Stimulated activated CD8-positive, alpha-beta memory T cell treated with anti-CD3 and anti-CD28 coated beads, Interleukin-12 subunit alpha, Interleukin-12 subunit beta, amount 100 ng/mL, for 1 hour (primary cell): ENCODE measurements around the gene HSBP1L1.
"Not testable (repeated sequence)": the region's sequence is repeated elsewhere in the genome, so short reads cannot be mapped to it uniquely, and the experiment has no call there.

Experiments
- DNase-seq: peaks from one replicate; pipeline ENCODE4 v3.0.0-alpha.2; 2020; ENCODE audit warnings: low read depth

The HSBP1L1 gene

DNA sequence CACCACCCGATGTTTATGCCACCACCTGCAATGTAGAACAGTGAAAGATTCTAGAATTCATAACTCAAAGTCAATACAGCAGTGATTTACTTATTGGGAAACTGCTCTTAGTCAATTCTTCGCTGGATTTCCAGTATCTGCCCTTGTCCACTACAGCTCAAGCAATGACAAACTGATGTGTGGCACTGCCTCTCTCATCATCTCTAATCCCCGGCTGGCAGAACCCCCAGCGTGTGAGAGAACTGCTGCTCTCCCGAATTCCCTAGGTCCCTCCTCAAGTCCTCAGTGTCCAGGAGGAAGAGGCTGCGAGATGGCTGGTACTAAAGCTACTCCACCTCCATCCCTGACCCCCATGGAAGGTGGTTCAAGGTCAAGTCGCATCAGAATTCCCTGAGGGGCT is 22.3 kb downstream of the HSBP1L1 start:
- DNase-seq, result no peak

GRCh38 chr18:79987566-79987965 is 23.1 kb downstream of the HSBP1L1 start:
- no peak for DNase-seq

- peak; percentile 35 for DNase-seq
Observed at GRCh38 chr18:79988071-79988450, 23.6 kb downstream of the HSBP1L1 start.

GRCh38 chr18:79988451-79989194 is 24.2 kb downstream of the HSBP1L1 start, which contains the start of gene TXNL4A:
Gene TXNL4A, minus strand, starts transcription at chr18:79988563. Its CDS starts 171 bp downstream, at chr18:79988392.
- DNase-seq, result peak; percentile 68

DNA sequence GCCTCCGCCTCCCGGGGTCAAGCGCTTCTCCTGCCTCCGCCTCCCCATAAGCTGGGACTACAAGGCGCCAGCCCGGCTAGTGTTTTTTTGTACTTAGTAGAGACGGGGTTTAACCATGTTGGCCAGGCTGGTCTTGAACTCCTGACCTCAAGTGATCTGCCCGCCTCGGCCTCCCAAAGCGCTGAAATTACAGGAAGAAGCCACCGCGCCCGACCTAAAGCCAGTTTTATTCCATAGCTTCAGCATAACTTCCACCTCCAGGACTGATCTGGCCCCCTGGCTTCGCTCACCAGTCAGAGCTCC is 24.7 kb downstream of the HSBP1L1 start:
- DNase-seq, result no peak

DNA sequence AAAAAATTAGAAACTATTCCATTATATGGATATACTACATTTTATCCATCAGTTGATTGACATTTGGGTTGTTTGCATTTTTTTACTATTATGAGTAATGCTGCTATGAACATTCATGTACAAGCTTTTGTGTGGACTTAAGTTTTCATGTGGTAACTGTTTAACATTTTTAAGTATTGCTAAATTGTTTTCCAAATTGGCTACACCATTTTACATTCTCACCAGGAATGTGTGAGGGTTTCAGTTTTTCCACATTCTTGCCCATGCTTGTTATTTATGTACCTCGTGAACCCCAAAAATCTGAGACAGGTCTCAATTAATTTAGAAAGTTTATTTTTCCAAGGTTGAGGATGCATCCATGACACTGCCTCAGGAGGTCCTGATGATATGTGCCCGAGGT is 27.1 kb downstream of the HSBP1L1 start:
- no peak for DNase-seq

- DNase-seq, result not testable (repeated sequence)
Observed at GRCh38 chr18:79999701-80000100, 35.3 kb downstream of the HSBP1L1 start.

DNA sequence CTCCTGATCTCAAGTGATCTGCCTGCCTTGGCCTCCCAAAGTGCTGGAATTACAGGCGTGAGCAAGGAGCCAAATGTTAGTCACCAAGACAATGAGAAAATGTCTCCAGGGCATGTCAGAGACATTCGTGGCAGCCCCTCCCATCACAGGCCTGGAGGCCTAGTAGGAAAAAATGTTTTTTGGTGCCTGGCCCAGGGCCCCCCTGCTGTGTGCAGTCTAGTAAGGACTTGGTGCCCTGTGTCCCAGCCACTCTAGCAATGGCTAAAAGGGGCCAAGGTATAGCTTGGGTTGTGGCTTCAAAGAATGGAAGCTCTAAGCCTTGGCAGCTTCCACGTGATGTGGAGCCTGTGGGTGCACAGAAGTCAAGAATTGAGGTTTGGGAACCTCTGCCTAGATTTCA is 36.4 kb downstream of the HSBP1L1 start:
- no peak for DNase-seq

GRCh38 chr18:80002468-80002867 is 38.0 kb downstream of the HSBP1L1 start:
- DNase-seq, result no peak

DNA sequence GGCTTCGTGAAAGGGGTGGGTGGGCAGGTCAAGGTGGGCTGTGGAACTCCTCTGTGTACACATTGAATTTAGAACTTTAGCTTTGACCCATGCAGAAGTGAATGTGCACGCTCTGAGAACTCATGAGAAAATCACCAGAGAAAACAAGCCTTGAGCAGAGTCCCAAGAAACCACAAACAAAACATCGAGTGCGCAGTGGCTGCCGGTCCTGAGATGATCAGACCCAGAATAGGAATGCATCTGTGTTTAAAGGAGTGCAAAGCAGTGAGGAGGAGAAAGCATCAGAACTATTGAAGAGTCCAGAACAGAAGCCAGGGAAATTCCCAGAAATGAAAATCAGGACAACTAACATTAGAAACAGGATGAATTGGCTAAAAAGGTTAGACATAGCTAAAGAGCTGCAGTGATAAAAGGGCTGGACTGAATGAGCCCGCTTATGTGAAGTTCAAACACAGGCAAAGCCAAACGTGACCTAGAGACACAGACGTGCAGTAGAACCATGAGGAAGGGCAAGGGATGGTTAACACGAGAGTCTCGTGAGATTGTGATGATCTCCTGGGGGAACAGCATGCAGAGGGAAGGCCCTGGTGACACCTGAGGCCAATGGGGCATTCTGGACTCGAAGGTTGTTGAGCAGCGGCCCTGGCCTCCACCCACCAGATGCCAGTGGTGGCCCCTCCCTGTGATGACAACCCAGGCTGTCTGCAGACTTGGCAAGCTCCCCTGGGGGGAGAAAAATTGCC is 40.3 kb downstream of the HSBP1L1 start:
- no peak for DNase-seq

DNA sequence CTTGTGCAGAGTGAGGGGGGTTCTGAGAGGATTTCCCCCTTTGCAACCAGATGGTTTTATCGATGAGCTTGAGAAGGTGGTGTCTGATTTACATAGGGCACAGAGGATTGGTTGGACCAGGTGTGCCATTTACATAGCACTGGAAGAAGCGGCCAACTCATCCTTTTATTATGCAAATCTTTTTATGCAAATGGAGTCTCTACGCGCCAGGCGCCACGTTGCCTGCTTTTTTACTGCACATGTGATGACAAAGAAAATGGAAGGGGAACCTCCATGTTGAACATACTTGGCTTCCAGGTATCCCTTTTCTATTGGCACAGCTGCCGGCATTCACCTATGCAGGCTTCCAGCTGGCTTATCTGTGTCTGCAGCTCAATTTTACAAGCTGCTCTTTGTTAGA is 42.3 kb downstream of the HSBP1L1 start:
- no peak for DNase-seq

GRCh38 chr18:80009661-80010550 is 45.5 kb downstream of the HSBP1L1 start:
- no peak for DNase-seq

DNA sequence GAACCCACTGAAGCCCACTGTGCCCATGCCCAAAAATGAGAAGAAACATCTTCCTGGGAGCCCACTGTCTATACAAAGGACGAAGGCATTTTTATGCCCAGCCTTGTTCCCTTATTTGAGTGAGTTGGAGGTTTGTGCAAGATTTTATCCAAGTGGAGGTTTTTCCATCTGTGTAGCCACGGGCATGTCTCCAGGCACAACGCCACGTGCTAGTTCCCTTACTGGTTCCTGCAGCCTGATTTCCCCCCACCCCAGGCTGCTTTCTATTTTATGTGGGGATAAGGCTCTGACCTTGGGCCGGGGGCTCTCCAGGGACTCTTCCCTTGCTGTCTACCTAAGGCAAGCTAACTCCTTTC is 46.1 kb downstream of the HSBP1L1 start:
- DNase-seq, result no peak

- not testable (repeated sequence) for DNase-seq
Observed at GRCh38 chr18:80011496-80012137, 47.2 kb downstream of the HSBP1L1 start.

- DNase-seq, result no peak
Observed at GRCh38 chr18:80012714-80013113, 48.3 kb downstream of the HSBP1L1 start.
